OCI-LY3 (cell line): ENCODE results near the gene BEAN1.
A peak's percentile ranks its signal among the peaks of the same experiment; 100 is the strongest.

Source experiments
- H2AFZ ChIP-seq: fragments of 200-600, 300-600 bp; shearing (Covaris generic); 2 replicates; pipeline ENCODE4 v1.6.0; 2014; ENCODE audit warnings: antibody characterized with exemption, low read depth, low read length
- H3K27ac ChIP-seq: fragments of 200-600, 300-600 bp; sonication (generic); 2 replicates; pipeline ENCODE4 v1.5.1; 2014; ENCODE audit warnings: mild to moderate bottlenecking, low read length, moderate library complexity, mixed read lengths
- H3K27me3 ChIP-seq: fragments of 200-600, 300-600 bp; sonication (generic); 2 replicates; pipeline ENCODE4 v1.6.1; 2014; ENCODE audit warnings: low read depth, low read length, mixed read lengths
- H3K36me3 ChIP-seq: fragments of 200-600, 300-600 bp; sonication (generic); replicated peaks from 2 replicates; pipeline ENCODE3; 2014; ENCODE audit warnings: low read depth, low read length, mixed read lengths
- H3K4me1 ChIP-seq: fragments of 300-600, 200-600 bp; sonication (generic); 2 replicates; pipeline ENCODE4 v1.6.1; 2014; ENCODE audit warnings: low read length, mixed read lengths
- H3K4me2 ChIP-seq: fragments of 200-600, 300-600 bp; sonication (generic); 2 replicates; pipeline ENCODE4 v1.6.1; 2014; ENCODE audit warnings: low read length, mixed read lengths
- H3K4me3 ChIP-seq: fragments of 300-600, 200-600 bp; sonication (generic); 2 replicates; pipeline ENCODE4 v1.5.1; 2014; ENCODE audit warnings: antibody characterized with exemption, mild to moderate bottlenecking, low read length, moderate library complexity
- H3K79me2 ChIP-seq: fragments of 300-600, 200-600 bp; shearing (Covaris generic); 2 replicates; pipeline ENCODE4 v1.6.1; 2014; ENCODE audit warnings: mild to moderate bottlenecking, low read length, mixed read lengths
- H3K9ac ChIP-seq: fragments of 300-600, 200-600 bp; shearing (Covaris generic); 2 replicates; pipeline ENCODE4 v1.6.0; 2014; ENCODE audit warnings: mild to moderate bottlenecking, low read length, moderate library complexity
- H3K9me3 ChIP-seq: fragments of 200-600, 300-600 bp; shearing (Covaris generic); 2 replicates; pipeline ENCODE4 v1.6.1; 2014; ENCODE audit warnings: low read length, mixed read lengths; ENCODE audit not compliant: insufficient read depth
- H4K20me1 ChIP-seq: fragments of 200-600, 300-600 bp; sonication (generic); 2 replicates; pipeline ENCODE4 v1.6.1; 2016; ENCODE audit warnings: low read length, mixed read lengths; ENCODE audit not compliant: insufficient read depth
- CTCF ChIP-seq: fragments of 200-600, 300-600 bp; sonication (generic); IDR thresholded peaks from 2 replicates; pipeline ENCODE4 v1.5.1; 2014; ENCODE audit warnings: antibody characterized with exemption, low read length, low read depth
- EZH2phosphoT487 ChIP-seq: fragments of 200-600 bp; shearing (Covaris generic); IDR thresholded peaks from 2 replicates; pipeline ENCODE4 v1.6.1; 2018; ENCODE audit warnings: antibody characterized with exemption, mixed run types, low read depth

Gene BEAN1

DNA sequence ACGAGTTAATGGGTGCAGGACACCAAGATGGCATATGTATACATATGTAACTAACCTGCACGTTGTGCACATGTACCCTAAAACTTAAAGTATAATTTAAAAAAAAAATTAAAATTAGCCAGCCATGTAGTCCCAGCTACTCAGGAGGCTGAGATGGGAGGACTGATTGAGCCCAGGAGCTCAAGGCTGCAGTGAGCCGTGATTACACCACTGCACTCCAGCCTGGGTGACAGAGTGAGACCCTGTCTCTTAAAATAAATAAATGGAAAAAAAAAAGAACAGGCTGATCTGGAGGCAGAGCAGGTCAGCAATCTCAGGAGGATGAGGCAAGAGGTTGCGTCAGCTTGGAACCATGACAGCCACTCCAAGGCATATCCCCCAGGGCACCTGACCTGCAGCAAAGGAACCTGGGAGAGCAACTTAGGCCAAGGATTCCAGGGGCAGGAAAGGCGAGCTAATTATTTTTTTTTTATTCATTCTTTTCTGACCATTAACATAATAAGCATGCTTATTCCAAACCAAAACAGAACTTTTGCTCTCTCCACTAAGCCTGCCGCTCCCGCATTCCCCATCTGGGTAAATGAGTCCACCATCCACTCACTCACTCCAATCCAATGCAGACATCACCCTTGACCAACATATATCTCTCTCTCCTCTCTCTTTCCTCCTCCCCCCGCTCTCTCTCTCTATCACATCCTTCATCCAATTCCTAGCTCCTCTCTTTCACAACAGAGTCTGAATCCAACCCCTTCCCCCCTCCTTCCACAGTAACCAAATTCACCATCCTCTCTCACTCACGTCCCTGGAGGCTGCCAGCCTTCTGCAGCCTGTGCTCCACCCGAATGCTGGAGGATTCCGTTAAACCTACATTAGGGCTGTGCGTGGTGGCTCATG is 75.2 kb downstream of the BEAN1 start:
- Histone ChIP-seq H2AFZ (no peak overlapping the region), H3K4me1 (no peaks in the 10 kb centered on the region), H3K9ac (no peak overlapping the region), H4K20me1 (no peaks in the 10 kb centered on the region), H3K27me3 (no peaks in the 10 kb centered on the region; the same call in 1 of the 2 replicates), H3K36me3 (no peaks in the 10 kb centered on the region), H3K4me3 (no peak overlapping the region), H3K27ac (no peak overlapping the region), H3K9me3 (no peaks in the 10 kb centered on the region), H3K79me2 (no peaks in the 10 kb centered on the region), H3K4me2 (no peak overlapping the region)
- TF ChIP-seq CTCF (no peak), EZH2phosphoT487 (no peak)

DNA sequence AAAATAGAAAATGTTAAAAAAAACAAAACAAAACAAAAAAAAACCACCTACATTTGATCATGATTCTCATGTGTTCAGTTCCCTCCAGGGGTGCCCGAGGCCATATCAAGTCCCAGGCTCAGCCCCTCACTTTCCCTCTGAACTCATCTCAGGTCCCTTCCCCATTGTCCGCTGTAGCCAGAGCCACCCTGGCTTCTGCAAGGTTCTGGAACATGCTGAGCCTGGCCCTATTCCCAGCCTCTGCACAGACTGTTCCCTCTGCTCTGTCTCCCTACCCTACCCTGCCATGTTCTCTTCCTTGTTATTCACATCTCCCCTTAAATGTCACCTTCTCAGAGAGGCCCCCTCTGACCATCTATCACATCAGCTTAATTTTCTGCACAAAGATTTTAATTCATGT is 75.9 kb downstream of the BEAN1 start:
- Histone ChIP-seq H3K4me2 (no peak overlapping the region), H3K4me3 (no peak overlapping the region), H3K79me2 (no peaks in the 10 kb centered on the region), H3K9ac (no peak overlapping the region), H3K27ac (no peak overlapping the region), H3K36me3 (peaks cover 2% of the 10 kb centered on the region), H3K4me1 (peaks cover 7% of the 10 kb centered on the region), H4K20me1 (no peaks in the 10 kb centered on the region), H2AFZ (no peak overlapping the region), H3K9me3 (no peaks in the 10 kb centered on the region), H3K27me3 (no peaks in the 10 kb centered on the region; the same call in 1 of the 2 replicates)
- no peak for TF ChIP-seq CTCF
- TF ChIP-seq EZH2phosphoT487 = no peak

DNA sequence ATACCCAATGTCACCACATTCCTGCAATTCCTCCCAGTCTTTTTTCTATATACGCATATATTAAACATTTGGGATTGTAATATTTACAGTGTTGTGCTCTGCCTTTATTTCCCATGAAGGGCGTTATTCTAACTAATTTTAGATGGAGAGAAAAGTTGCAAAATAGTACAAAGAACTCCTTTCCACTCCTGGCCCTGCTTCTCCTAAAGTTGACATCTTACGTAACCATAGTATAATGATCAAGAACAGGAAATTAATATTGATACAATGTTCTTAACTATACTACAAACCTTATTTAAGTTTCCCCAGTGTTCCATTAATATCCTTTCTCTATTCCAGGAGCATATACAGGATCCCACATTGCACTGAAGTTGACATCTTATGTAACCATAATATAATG is 76.5 kb downstream of the BEAN1 start:
- TF ChIP-seq CTCF (no peak), EZH2phosphoT487 (no peak)
- Histone ChIP-seq H4K20me1 (no peaks in the 10 kb centered on the region), H3K4me1 (peaks cover 13% of the 10 kb centered on the region), H3K9me3 (no peaks in the 10 kb centered on the region), H2AFZ (no peak overlapping the region), H3K4me3 (no peak overlapping the region), H3K4me2 (no peak overlapping the region), H3K27ac (no peak overlapping the region), H3K9ac (no peak overlapping the region), H3K36me3 (peaks cover 3% of the 10 kb centered on the region), H3K27me3 (no peaks in the 10 kb centered on the region; the same call in 1 of the 2 replicates), H3K79me2 (no peaks in the 10 kb centered on the region)

DNA sequence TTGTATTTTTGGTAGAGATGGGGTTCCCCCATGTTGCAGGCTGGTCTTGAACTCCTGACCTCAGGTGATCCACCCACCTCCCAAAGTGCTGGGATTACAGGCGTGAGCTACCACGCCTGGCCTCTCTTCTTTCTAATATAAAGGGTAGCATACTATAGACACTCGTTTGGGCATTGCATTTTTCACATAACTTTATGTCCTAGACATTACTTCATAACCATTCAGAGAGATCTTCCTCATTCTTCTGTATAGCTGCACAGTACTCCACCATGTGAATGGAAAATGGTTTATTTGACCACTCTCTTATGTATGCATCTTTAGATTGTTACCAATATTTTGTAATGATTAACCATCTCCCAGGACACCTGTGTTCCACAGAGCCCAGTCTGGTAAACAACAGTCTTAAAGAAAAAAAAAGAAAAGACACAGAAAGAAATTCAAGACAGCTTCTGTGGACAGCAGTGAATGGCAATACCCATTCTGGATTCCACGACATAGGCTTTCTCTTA is 80.7 kb downstream of the BEAN1 start:
- Histone ChIP-seq H4K20me1 (no peaks in the 10 kb centered on the region), H3K9ac (no peak overlapping the region), H3K36me3 (peaks cover 3% of the 10 kb centered on the region), H3K79me2 (no peaks in the 10 kb centered on the region), H3K4me2 (peak overlapping the region; percentile 75), H3K4me1 (peaks cover 18% of the 10 kb centered on the region), H3K4me3 (no peak overlapping the region), H3K9me3 (no peaks in the 10 kb centered on the region), H3K27me3 (no peaks in the 10 kb centered on the region; the same call in 1 of the 2 replicates), H2AFZ (no peak overlapping the region), H3K27ac (no peak overlapping the region)
- TF ChIP-seq CTCF (no peak), EZH2phosphoT487 (no peak)
